ENCODE results near the gene ASCC1.
"Not testable (repeated sequence)": the region's sequence is repeated elsewhere in the genome, so short reads cannot be mapped to it uniquely, and the experiment has no call there.

Gene ASCC1

DNA sequence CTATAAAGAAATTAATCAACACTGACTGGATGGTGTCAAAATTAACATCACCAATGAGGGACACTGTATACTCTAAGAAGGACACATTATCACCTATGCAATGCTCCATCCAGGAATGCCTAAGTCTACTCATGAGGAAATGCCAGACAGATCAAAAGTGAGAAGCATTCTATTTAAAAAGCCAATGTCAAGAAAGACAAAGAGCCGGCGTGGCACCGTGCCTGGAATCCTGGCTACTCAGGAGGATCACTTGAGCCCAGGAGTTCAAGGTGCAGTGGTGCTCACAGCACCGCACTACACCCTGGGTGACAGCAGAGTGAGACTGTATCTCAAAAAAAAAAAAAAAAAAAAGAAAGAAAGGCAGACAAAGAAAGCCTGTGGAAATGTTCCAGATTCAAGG lies 45.8 kb downstream of the ASCC1 start:
- DNase-seq (ENCODE audit: low read depth): no peak

DNA sequence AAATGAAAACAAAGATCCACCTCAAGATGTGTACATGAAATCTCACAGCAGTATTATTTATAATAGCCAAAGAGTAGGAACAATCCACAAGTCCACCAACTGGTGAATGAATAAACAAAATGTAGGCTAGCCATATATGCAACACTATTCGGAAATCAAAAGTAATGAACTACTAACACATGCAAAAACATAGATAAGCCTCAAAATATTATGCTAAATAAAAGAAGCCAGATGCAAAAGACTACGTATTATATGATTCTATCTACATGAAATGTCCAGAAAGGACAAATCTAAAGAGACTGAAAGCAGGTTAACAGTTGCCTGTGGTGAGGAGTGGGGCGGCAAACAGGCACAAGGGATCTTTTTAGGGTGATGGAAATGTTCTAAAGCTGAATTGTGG lies 49.0 kb downstream of the ASCC1 start:
- no peak for DNase-seq (ENCODE audit: low read depth)

DNA sequence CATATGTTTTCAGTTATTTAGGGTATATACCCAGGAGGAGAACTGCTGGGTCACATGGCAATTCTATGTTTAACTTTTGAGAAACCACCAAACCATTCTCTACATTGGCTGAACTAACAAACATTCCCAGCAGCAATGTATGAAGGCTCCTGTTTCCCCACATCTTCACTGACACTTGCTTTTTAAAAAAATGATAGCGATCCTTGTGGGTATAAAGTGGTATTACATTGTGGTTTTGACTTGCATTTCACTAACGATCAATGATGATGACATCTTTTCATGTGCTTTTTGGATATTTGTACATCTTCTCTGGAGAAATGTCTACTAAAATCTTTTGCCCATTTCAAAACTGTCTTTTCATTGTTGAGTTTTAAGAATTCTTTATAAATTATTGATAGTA lies 51.5 kb downstream of the ASCC1 start:
- no peak for DNase-seq (ENCODE audit: low read depth)

DNA sequence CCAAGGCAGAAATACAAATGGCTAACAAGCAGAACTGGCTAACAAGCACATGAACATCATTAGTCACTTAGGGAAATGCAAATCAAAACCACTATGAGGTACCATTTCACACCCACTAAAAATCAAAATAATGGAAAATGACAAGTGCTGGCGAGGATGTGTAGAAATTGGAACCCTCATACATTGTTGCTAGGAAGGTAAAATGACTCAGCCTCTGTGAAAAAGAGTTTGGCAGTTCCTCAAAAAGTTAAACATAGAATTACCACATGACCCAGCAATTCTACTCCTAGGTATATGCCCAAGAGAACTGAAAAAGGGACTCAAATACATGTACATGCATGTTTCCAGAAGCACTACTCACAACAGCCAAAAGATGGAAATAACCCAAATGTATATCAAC lies 53.1 kb downstream of the ASCC1 start:
- no peak for DNase-seq (ENCODE audit: low read depth)

DNA sequence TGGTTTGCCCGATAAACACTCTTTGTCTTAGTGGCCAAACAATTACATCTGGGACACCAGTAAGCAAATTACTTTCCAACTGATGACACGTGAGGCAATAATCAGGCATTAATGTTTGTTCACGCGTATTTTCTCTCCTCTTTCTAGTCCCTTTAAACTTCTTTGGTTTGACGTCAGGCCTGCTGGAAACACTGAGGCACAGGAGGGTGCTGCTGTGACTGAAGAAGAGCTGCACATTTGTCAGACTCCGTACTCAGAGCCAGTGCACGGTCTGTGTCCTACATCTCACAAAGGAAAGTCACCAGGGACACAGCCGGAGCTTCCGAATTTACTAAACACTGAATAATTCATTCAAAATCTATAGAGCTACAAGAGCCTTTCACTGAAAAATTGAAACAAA lies 57.9 kb downstream of the ASCC1 start:
- no peak for DNase-seq (ENCODE audit: low read depth)

DNA sequence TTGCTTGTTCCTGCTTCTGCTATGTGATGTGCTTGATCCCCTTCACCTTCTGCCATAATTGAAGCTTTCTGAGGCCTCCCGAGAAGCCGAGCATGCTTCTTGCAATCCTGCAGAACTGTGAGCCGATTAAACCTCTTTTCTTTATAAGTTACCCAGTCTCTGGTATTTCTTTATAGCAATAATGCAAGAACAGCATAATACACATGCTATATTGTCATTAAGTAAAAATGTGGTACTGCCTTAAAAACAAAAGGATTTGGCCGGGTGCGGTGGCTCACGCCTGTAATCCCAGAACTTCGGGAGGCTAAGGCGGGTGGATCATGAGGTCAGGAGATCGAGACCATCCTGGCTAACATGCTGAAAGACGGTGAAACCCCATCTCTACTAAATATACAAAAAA lies 59.9 kb downstream of the ASCC1 start:
- no peak for DNase-seq (ENCODE audit: low read depth)

DNA sequence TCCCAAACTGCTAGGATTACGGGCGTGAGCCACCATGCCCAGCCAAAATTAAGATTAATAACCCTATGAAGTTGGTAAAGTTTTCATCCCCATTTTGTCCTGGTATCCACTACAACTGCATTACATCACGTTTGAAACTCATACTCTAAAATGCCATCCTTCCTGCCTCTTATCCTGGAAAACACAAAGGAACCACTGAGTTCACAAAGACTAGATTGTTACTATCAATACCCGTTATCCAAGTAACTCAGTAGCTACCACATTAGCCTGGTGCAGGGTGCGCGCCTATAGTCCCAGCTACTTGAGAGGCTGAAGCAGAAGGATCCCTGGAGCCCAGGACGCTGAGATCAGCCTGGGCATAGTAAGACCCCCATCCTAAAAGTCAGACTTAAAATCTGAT lies 63.8 kb downstream of the ASCC1 start:
- DNase-seq (ENCODE audit: low read depth): no peak

DNA sequence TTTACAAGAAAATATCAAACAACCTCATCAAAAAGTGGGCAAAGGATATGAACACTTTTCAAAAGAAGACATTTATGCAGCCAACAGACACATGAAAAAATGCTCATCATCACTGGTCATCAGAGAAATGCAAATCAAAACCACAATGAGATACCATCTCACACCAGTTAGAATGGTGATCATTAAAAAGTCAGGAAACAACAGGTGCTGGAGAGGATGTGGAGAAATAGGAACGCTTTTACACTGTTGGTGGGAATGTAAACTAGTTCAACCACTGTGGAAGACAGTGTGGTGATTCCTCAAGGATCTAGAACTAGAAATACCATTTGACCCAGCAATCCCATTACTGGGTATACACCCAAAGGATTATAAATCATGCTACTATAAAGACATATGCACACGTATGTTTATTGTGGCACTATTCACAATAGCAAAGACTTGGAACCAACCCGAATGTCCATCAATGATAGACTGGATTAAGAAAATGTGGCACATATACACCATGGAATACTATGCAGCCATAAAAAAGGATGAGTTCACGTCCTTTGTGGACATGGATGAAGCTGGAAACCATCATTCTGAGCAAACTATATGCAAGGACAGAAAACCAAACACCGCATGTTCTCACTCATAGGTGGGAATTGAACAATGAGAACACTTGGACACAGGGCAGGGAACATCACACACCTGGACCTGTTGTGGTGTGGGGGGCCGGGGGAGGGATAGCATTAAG lies 65.2 kb downstream of the ASCC1 start:
- DNase-seq (ENCODE audit: low read depth): not testable (repeated sequence)

DNA sequence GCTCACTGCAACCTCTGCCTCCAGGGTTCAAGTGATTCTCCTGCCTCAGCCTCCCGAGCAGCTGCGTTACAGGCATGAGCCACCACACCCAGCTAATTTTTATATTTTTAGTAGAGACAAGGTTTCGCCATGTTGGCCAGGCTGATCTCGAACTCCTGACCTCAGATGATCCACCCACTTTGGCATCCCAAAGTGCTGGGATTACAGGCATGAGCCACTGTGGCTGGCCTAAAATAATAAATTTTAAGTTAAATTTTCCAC lies 68.8 kb downstream of the ASCC1 start:
- DNase-seq (ENCODE audit: low read depth): not testable (repeated sequence)

DNA sequence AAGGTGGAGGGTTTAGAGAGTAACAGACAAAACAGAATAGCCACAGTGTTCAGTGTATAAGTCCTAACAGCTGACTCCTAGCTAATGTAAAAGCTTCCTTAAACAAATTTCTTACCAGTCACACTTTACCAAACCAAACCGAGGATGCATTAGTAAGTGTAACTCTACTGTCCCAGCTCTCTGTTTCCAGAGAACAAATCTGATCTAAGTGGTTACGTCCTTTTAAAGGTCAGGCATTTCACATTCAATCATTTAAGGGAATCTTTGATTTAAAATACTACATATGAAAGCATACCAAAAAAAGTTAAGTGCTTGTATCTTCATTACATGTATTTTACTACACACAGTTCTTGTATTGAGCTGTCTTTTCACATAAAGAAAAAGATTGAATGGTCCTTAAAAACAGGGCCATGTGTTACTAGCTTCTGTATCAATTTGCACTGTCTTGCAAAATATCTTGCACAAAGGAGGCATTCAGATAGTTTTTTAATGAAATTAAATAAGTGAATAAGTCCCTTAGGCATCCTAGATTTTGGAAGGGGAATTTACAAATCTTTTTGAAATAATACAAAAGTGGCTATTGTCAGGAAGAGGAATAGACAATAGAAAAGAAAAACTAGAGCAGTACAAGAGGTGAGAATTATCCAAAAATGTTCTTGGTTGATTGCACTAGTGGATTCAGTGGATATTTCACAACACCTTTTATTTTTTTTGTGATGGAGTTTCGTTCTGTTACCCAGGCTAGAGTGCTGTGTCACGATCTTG lies 69.3 kb downstream of the ASCC1 start:
- DNase-seq (ENCODE audit: low read depth): no peak

DNA sequence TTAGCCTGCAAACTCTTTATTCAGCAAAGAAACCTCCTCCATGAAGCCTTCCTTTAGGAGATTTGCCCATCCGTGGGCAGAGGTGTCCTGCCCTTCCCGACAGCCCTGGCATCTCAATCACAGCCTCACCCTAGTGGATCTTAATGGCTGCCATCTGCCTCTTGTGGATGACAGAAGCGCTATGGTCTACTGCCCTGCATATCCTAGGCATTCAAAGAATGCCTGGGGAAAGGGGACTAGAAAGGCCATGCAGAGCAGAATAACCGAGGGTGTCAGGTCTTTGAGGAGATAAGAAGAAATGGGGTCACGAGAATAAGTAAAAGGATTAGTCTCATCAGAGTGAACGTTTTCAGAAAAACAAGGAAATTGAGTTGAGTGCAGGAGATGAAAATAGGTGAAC lies 70.0 kb downstream of the ASCC1 start:
- DNase-seq (ENCODE audit: low read depth): no peak

DNA sequence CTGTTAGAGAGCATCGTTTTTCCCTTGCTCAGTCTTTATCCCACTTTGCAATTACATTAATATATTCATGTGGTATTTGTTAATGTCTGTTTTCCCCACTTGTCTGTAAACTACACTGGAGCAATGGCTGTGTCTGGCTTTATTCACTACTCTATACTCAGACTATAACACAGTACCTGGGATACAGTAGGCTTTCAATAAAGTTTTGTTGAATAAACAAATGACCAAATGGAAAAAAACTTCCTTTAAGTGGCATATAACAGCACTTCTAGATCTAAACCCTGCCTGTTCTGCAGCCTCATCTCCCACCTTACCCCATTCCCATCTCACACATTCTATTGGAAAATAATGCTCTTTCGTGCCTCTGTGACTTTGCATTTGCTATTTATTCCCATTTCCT lies 70.4 kb downstream of the ASCC1 start:
- no peak for DNase-seq (ENCODE audit: low read depth)

DNA sequence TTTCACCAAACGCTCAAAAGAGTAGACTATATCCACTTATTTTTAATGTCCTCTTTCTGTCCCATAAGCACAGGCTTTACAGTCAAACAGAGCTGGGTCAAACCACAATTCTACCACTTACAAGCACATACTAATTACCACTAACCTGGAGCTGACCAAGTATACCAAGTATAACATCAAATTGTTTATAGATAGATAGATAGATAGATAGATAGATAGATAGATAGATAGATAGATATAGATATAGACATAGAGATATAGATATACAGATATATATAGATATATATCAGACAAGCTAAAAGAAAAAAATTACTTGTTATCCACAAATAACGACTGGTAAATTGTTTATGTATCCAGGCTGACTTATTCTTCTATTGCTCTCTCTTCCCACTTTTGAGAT lies 75.2 kb downstream of the ASCC1 start:
- DNase-seq (ENCODE audit: low read depth): no peak

DNA sequence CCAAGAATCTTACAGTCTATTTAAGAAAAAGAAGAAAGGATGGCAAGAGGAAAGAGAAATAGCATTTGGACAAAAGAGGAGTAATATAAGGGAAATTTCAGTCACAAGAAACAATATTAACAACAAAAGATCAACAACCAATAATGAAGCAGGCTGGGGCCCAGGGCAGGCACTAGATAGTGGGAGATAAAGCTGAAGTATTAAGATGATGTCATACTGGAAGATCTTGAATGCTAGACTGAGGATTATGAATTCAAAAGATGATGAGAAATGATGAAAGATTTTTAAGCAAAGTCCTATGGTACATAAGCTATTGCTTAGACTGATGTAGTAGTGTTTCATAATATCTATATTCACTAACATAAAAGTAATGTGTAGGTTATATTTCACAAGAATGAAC lies 75.9 kb downstream of the ASCC1 start:
- no peak for DNase-seq (ENCODE audit: low read depth)

DNA sequence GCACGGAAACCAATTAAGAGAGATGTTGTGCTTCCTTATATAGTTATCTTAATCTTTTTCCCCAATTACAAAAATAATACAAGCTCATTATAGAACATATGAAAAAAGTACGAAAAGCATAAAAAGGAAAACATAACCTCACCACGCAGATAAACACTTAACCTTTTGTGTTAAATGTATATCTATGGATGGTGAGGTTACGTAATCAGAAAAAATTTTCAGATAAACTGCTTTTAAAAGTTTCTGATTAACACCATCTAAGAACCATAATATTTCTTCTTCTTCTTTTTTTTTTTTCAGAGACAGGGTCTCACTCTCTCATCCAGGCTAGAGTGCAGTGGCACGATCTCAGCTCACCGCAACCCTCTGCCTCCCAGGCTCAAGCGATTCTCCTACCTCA lies 78.5 kb downstream of the ASCC1 start:
- no peak for DNase-seq (ENCODE audit: low read depth)

DNA sequence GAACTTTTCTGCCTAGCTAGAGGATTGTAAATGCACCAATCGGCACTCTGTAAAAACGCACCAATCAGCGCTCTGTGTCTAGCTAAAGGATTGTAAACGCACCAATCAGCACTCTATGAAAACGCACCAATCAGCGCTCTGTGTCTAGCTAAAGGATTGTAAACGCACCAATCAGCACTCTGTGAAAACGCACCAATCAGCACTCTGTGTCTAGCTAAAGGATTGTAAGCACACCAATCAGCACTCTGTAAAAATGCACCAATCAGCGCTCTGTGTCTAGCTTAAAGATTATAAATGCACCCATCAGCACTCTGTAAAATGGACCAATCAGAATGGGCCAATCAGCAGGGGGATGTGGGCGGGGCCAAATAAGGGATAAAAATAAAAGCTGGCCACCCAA lies 79.9 kb downstream of the ASCC1 start:
- DNase-seq (ENCODE audit: low read depth): not testable (repeated sequence)

DNA sequence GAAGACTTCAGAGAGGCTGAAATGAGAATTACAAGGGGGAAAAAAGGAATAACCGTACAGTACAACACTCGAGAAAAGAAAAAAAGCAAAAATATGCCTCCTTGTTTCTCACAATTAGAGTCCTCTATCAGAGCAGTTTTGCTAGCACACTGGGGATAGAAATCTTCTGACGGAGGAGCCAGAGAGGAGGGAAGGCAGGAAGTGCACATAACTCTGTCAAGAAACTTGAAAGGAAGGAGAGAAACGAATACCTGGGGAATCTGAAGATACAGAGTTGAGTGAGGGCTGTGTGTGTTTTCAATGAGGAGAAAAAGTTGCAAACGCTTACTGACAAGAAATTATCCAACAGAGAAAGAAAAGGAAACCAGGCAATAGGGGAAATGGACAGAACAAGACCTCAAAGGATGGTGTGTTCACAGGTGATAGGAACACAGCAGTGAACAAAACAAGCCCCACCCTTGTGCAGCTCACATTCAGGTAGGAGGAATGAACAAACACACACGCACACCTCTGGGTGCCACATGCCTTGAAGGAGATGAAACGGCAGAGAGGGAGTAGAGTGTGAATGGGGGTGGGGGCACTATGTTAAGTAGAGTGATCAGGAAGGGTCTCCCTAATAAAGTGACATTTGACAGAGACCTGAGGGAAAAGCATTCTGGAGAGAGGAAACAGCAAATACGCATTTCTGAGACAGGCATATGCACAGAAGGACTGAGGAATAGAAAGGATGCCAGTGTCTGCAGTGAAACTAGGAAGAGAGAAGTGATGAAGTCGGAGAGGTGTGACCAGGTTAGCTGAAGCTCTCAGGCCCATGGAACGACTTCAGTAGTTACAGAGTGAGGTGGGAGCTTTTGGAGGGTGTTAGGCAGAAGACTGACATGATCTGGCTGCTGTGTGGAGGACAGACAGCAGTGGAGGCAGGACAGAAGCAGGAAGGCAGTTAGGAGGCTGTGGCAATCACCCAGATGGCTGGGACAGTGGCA lies 81.0 kb downstream of the ASCC1 start:
- DNase-seq (ENCODE audit: low read depth): no peak

DNA sequence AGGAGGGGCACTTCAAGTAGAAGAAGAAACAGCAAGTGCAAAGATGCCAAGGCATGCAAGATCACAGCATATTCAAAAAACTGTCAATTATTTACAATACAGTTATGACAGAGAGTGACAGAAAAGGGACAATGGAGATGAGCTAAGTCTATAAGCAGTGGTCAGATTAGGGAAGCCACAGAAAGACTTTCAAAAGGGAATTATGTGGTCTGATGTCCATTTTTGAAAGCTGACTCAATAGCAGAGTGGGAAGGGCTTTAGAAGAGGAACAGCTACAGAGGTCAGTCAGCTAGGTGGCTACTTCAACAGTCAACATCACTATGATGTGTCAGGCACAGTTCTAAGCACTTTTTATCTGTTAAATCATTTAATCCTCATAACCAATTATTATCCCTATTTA lies 82.6 kb downstream of the ASCC1 start:
- DNase-seq (ENCODE audit: low read depth): no peak

DNA sequence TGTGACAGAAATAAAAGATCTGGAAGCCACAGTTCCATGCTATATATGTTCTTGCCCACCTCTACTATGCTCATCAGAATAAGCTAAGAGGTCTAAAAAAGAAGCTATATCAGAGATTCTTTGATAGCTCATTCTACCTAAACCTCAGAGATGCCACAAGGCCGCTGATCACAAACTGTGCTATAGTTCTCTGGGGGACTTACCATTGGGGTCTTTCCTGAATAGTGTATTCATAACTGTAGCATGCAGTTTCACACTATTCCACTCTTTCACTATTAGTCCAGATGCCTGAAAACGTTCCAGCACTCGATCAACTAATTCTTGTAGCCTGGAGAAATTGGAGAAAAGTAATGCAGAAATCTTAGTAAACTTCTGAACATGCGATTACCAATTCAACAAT lies 83.2 kb downstream of the ASCC1 start:
- no peak for DNase-seq (ENCODE audit: low read depth)

DNA sequence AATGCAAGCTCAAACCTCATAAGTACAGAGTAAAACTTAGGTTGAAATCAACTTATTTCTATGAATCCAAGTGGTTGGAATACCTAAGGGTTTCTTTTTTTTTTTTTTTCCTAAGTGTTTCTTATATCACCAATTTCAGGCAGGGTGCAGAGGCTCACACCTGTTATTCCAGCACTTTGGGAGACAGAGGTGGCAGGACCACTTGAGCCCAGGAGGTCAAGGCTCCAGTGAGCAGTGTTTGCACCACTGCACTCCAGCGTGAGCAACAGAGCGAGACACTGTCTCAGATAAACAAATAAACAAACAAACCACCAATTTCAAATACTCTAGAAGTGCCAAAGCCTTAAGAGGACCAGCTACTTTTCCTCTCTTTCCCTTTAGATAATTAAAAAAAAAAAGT lies 88.5 kb downstream of the ASCC1 start:
- no peak for DNase-seq (ENCODE audit: low read depth)

DNA sequence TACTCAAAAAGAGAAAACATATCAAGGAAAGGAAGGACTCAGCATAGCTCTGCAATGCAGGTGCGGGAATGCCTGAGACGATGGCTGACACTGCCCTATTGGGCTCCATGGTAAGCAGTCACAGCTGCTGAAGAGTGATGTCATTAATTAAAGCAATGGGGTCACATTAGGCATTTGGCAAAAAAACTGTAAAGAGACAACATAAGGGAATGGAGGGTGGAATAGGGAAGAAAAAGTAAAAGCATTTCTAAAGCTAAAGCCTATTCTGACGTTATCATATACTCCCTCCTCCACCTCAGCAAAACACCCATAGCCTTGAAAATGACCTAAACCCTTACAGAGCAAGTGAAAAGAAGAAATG lies 89.2 kb downstream of the ASCC1 start:
- DNase-seq (ENCODE audit: low read depth): no peak

DNA sequence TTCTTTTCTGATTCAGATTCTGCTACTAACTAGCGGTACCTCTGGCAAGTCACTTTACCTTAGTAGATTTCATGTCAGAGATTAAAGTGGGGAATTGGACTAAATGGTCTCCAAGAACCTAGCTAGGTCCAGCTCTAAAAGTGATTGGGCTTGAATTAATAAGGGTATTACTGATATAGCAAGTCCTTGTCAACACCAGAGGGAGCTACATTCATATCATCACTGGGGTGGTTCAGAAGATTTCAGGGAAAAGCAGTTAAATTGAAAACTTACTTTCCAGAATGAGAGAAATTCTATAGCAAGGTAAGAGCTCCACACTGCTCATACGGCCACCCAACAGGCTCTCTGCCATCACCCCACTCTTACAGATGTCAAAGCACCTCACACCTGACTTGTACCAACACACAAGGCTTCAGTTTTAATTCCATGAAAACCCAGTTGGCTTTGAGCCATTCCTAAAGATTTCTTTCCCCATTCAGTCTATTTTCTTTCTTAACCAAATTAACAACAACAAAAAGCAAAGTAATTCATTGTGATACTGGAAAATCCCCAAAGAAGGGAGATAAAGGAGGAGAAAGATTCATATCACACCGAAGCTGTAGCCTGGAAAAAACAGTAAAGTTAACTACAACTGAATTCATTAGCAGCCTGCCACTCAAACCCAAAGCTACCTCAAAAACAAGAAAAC lies 89.7 kb downstream of the ASCC1 start:
- DNase-seq (ENCODE audit: low read depth): no peak
